Common myeloid progenitor, CD34-positive (primary cell): ENCODE results near the gene SUGCT.
"Not testable (repeated sequence)": the region's sequence is repeated elsewhere in the genome, so short reads cannot be mapped to it uniquely, and the experiment has no call there.

ENCODE experiments used
- CTCF ChIA-PET: fragments of 350-600 bp; sonication (Branson Sonifier 250); formaldehyde crosslinking; loops from one replicate; lab custom pipeline; 2021; ENCODE audit warnings: antibody characterized with exemption; lab: Charles Lee
- POLR2A ChIA-PET: fragments of 350-600 bp; sonication (Branson Sonifier 250); formaldehyde crosslinking; loops from one replicate; lab custom pipeline; 2021; ENCODE audit warnings: antibody characterized with exemption; lab: Charles Lee
- DNase-seq, 3 donors: peaks; one replicate each; pipeline versions ENCODE4 v3.0.0 to v3.0.0-alpha.2; 2013
- H3K27ac ChIP-seq, 2 experiments: 1 replicate in 1 of 2; 2 replicates in 1 of 2; pipeline ENCODE4 v1.7.0; 2013; ENCODE audit warnings: inconsistent platforms in 2 of 2, low read length in 2 of 2, mild to moderate bottlenecking in 2 of 2, low read depth in 1 of 2, moderate library complexity in 1 of 2; ENCODE audit not compliant: severe bottlenecking in 2 of 2, insufficient read depth in 1 of 2, poor library complexity in 1 of 2
- H3K27me3 ChIP-seq, 5 experiments: replicated peaks in 2 of 5; 1 replicate in 3 of 5; 2 replicates in 2 of 5; pipeline versions ENCODE4 v1.6.1 to v1.7.0; 2013; ENCODE audit warnings: low read length in 4 of 5, mild to moderate bottlenecking in 2 of 5, moderate library complexity in 2 of 5, inconsistent platforms in 1 of 5; ENCODE audit not compliant: insufficient read depth in 5 of 5, control insufficient read depth in 4 of 5
- H3K36me3 ChIP-seq, 4 experiments: 1 replicate in 2 of 4; 2 replicates in 2 of 4; pipeline versions ENCODE4 v1.6.1 to v1.7.0; 2013; ENCODE audit warnings: low read length in 3 of 4, control low read depth in 1 of 4, mild to moderate bottlenecking in 1 of 4; ENCODE audit not compliant: control insufficient read depth in 4 of 4, insufficient read depth in 4 of 4
- H3K4me1 ChIP-seq, 4 experiments: 1 replicate in 3 of 4; 2 replicates in 1 of 4; pipeline versions ENCODE4 v1.6.1 to v1.7.1; 2013; ENCODE audit warnings: low read length in 3 of 4, mild to moderate bottlenecking in 3 of 4, control low read depth in 1 of 4, inconsistent platforms in 1 of 4, moderate library complexity in 1 of 4; ENCODE audit not compliant: control insufficient read depth in 4 of 4, insufficient read depth in 4 of 4; ENCODE audit errors: control extremely low read depth in 1 of 4
- H3K4me3 ChIP-seq, 7 experiments: 1 replicate in 4 of 7; 2 replicates in 3 of 7; pipeline versions ENCODE4 v1.5.1 to v1.7.0; 2013; ENCODE audit warnings: mild to moderate bottlenecking in 7 of 7, low read length in 6 of 7, moderate library complexity in 6 of 7, inconsistent platforms in 2 of 7, low read depth in 2 of 7, control low read depth in 1 of 7; ENCODE audit not compliant: insufficient read depth in 4 of 7, control insufficient read depth in 1 of 7; ENCODE audit errors: extremely low read depth in 1 of 7
- H3K9me3 ChIP-seq, 5 experiments: 1 replicate in 4 of 5; 2 replicates in 1 of 5; pipeline versions ENCODE4 v1.6.1 to v1.7.1; 2013; ENCODE audit warnings: low read length in 4 of 5, mild to moderate bottlenecking in 2 of 5, inconsistent platforms in 1 of 5, low read depth in 1 of 5, moderate library complexity in 1 of 5; ENCODE audit not compliant: control insufficient read depth in 4 of 5, insufficient read depth in 2 of 5; ENCODE audit errors: control extremely low read depth in 1 of 5
- WGBS: methylation state at CpG from one replicate; pipeline ENCODE4 v1.1.5; 2013; ENCODE audit not compliant: insufficient coverage; 5-methylcytosine and 5-hydroxymethylcytosine counted together

The SUGCT gene

DNA sequence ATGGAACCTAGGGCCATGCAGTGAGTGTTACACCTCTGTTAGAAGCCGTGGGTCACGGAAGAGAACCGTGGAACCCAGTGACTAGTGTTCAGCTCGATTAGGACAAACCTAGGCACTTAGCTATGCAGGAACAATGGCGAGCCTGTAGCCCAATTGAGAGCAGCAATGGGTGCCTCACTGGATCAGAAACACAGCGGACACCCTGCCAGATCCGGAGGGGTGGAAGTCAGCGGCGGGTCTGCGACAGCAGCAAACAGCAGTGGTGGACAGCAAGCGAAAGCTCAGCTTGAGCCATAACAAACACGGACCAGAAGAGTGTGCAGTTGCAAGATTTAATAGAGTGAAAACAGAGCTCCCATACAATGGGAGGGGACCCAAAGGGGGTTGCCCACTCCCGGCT lies 38.3 kb downstream of the SUGCT start:
- POLR2A ChIA-PET, H3K27me3 ChIP-seq, H3K4me3 ChIP-seq, H3K36me3 ChIP-seq, H3K27ac ChIP-seq, H3K4me1 ChIP-seq, DNase-seq, H3K9me3 ChIP-seq: not testable (repeated sequence)
- WGBS, result 91% methylated on average over 8 of the region's 13 CpGs
- CTCF ChIA-PET, result interaction anchor here (0.9 kb wide), 1 partner anchor 9 kb away, joined by 3 read pairs; no protein-coding TSS in a partner anchor

DNA sequence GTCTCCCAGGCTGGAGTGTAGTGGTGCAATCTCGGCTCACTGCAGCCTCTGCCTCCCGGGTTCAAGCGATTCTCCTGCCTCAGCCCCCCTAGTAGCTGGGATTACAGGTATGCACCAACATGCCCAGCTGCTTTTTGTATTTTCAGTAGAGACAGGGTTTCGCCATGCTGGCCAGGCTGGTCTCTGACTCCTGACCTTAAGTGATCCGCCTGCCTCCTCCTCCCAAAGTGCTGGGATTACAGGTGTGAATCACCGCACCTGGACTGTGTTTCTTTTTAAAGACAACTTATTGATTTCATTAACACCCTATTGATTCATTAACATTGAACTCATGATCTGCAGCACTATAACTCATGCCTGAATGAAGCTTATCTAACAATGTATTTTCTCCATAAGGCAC lies 40.5 kb downstream of the SUGCT start:
- DNase-seq, H3K4me3 ChIP-seq, H3K4me1 ChIP-seq, H3K27ac ChIP-seq, H3K36me3 ChIP-seq, POLR2A ChIA-PET, CTCF ChIA-PET, H3K9me3 ChIP-seq, H3K27me3 ChIP-seq: not testable (repeated sequence)
- WGBS, result 100% methylated on average over 6 of the region's 6 CpGs

DNA sequence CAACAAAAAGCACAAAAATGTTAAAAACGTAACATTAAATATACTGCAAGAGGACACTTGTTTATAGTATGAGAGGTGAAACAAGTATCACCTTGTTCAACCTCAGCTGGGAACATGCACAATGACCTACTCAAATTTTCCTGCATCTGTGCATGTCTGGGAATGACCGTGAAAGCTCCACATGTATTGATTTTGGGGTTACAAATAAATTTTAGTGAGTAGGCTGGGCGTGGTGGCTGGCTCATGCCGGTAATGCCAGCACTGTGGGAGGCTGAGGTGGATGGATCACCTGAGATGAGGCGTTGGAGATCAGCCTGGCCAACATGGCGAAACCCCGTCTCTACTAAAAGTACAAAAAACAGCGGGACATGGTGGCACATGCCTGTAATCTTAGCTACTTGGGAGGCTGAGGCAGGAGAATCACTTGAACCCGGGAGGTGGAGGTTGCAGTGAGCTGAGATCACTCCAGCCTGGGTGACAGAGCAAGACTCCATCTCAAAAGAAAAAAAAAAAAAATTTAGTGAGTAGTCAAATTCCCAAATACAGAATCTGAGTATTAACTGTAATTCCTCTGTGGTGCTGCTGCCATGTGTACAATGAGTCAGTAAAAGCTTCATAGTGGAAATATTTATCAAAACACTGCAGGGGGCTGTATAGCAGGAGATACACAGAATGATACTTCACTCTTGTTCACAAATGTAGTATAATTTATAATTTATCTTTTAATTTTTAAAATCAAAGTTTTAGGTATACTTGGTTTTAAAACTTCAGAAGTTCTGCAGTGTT lies 41.1 kb downstream of the SUGCT start:
- POLR2A ChIA-PET, result no interaction called here

DNA sequence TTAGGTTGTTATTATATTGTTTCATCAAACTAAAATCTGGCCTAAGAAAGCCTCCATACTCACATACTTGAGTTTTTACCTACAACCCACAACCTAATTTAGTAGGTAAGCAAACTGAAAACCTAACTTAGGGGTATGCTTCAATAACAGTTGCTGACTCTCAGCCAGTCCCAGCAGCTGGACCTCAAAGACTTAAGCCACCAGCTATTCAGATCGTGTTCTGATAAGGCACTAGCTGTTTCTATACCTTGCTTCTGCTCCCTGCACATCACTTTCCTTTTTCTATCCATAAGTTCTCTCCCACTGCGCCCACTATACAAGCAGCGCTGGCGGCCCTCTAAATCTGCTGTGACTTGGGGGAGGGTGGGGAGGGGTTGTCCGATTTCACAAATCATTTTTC lies 42.3 kb downstream of the SUGCT start:
- Histone ChIP-seq H3K9me3 (no peaks in the 10 kb centered on the region), H3K27ac (no peak overlapping the region), H3K4me3 (no peak overlapping the region), H3K27me3 (no peaks in the 10 kb centered on the region), H3K36me3 (no peaks in the 10 kb centered on the region), H3K4me1 (no peaks in the 10 kb centered on the region)
- DNase-seq, result no peak
- 80% methylated on average over 1 of the region's 5 CpGs for WGBS
- CTCF ChIA-PET, result no interaction called here
- POLR2A ChIA-PET, result no interaction called here

More for the DNA sequence above, 41.1 kb downstream of the SUGCT start:
- H3K27me3 ChIP-seq, result no peaks in the 10 kb centered on the region
- DNase-seq, result no peak
- H3K36me3 ChIP-seq, result no peaks in the 10 kb centered on the region
- H3K4me1 ChIP-seq, result no peaks in the 10 kb centered on the region
- no peak overlapping the region for H3K27ac ChIP-seq
- 98% methylated on average over 6 of the region's 9 CpGs for WGBS
- H3K9me3 ChIP-seq, result no peaks in the 10 kb centered on the region
- CTCF ChIA-PET, result no interaction called here
- no peak overlapping the region for H3K4me3 ChIP-seq

DNA sequence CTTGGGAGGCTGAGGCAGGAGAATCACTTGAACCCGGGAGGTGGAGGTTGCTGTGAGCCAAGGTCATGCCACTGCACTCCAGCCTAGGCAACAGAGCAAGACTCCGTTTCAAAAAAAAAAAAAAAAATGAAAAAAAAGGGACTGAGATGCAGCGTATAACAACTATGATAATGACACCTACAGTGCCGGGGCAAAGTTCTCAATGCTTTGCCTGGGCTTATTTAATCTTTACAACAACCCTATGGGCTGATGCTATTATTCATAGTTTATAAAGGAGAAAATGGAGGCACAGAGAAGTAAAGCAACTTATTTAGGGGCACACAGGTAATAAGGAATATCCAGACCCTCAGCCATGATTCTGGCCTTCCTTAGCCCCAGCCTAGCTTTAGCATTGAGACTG lies 47.6 kb downstream of the SUGCT start:
- H3K27ac ChIP-seq, result no peak overlapping the region
- no peak overlapping the region for H3K4me3 ChIP-seq
- DNase-seq, result no peak
- H3K4me1 ChIP-seq, result no peaks in the 10 kb centered on the region
- H3K27me3 ChIP-seq, result no peaks in the 10 kb centered on the region
- H3K9me3 ChIP-seq, result no peaks in the 10 kb centered on the region
- WGBS, result 100% methylated on average over 1 of the region's 4 CpGs
- ChIA-PET CTCF (interaction anchor here (0.7 to 1.4 kb wide), 2 partner anchors 10 to 51 kb away, joined by 3 to 4 read pairs; no protein-coding TSS in a partner anchor), POLR2A (no interaction called here)
- no peaks in the 10 kb centered on the region for H3K36me3 ChIP-seq

DNA sequence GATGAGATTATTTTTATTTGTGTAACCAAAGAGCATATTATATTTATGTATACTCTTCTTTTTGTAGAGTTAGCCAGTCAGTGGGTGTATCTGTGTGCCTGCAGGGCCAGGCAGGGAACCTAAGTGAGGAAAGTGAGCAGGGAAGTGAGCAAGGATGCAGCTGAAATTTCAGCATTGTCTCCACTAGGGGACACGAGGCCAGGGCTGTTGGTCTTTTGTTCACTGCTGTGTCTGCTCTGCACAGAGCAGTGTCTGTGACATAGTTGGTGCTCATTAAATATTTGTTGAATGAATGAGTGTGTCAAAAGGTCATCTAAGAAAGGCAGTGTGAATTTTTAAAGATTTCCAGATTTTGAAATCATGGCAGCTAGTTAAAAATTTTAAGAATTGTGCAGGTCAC lies 51.8 kb downstream of the SUGCT start:
- H3K4me3 ChIP-seq, result no peak overlapping the region
- H3K4me1 ChIP-seq, result no peaks in the 10 kb centered on the region
- WGBS, result 100% methylated on average over 1 of the region's 1 CpG
- H3K27me3 ChIP-seq, result no peaks in the 10 kb centered on the region
- ChIA-PET POLR2A (no interaction called here), CTCF (no interaction called here)
- no peak for DNase-seq
- no peaks in the 10 kb centered on the region for H3K9me3 ChIP-seq
- no peak overlapping the region for H3K27ac ChIP-seq
- no peaks in the 10 kb centered on the region for H3K36me3 ChIP-seq

DNA sequence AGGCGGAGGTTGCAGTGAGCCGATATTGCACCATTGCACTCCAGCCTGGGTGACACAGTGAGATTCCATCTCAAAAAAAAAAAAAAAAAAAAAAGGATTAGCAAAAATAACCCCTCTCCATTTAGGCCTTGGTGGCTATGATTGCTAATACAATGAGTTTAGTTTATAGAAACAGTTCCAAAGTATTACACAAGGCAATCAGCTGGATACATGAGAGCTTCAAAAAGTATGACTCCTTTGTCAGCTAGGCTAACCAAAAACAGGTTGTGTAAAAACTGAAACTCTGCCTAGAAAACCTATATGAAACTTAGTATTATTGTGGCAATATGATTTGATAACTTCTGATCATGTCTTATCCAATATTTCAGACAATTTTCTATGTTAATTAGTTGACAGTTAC lies 57.2 kb downstream of the SUGCT start:
- DNase-seq, result no peak
- no peak overlapping the region for H3K27ac ChIP-seq
- no peaks in the 10 kb centered on the region for H3K27me3 ChIP-seq
- CTCF ChIA-PET, result no interaction called here
- no peaks in the 10 kb centered on the region for H3K4me1 ChIP-seq
- WGBS, result 100% methylated on average over 2 of the region's 2 CpGs
- no peak overlapping the region for H3K4me3 ChIP-seq
- H3K36me3 ChIP-seq, result no peaks in the 10 kb centered on the region
- POLR2A ChIA-PET, result interaction anchor here (0.6 to 0.7 kb wide), 2 partner anchors 1058 to 1189 kb away, joined by 3 read pairs; no protein-coding TSS in a partner anchor
- H3K9me3 ChIP-seq, result no peaks in the 10 kb centered on the region
